ENCODE measurements around the gene B3GALNT2.

- TF ChIP-seq CTCF (IDR thresholded peaks at IDR 0.05) (no peak), POLR2A (IDR thresholded peaks at IDR 0.05) (no peak)
These were observed 48.0 kb upstream of the B3GALNT2 start for GRCh38 chr1:235552146-235552716.

Data from prostate gland (tissue), 2 donors.